Measurements from ENCODE around the gene GNPTG.
A peak's percentile ranks its signal among the peaks of the same experiment; 100 is the strongest.

The GNPTG gene

DNA sequence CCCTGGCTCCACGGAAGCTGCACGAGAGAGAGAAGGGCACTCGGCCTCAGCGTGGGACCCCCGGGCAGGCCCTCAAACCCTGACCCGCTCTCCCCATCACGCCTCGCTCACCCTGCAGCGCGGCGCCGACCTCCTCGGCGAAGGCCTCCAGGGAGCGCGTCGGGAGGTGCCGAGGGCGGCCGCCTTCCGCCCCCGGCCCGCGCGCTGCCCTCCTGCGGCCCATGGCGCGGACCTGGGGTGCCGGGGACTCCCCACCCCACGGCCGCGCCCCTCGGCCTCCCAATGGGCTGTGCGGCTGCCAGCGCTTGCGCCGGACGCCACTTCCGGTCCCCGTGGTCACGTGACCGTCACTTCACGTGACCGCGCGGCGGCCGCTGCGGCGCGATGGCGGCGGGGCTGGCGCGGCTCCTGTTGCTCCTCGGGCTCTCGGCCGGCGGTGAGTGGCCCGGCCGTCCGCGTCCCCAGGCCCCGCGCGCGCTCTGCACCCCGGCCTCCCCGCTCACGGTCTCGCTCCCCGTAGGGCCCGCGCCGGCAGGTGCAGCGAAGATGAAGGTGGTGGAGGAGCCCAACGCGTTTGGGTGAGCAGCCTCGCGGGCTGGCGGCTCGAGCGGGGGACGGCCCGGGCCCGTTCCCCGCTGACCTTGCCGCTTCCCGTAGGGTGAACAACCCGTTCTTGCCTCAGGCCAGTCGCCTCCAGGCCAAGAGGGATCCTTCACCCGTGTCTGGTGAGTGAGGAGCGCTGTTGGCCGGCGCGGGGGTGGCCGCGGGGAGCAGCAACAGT, at the start of gene GNPTG, which contains the start of gene TSR3:
TSS of gene GNPTG (plus strand) at position 350 of the 781 bp plus-strand sequence. CDS start at position 385, 35 bp downstream.
TSS of gene TSR3 (minus strand) at position 297 of the 781 bp plus-strand sequence. CDS start at position 223, 74 bp downstream.
- DNase-seq (ENCODE audit: extremely low read depth, low read depth): peak; percentile 85
- TF ChIP-seq CTCF (IDR thresholded peaks at IDR 0.05; ENCODE audit: low read depth, low read length): no peak

GRCh38 chr16:1305823-1306222, 45.9 kb upstream of the GNPTG start:
- no peak for TF ChIP-seq CTCF (IDR thresholded peaks at IDR 0.05; ENCODE audit: low read depth, low read length)
- no peak for DNase-seq (ENCODE audit: extremely low read depth, low read depth)

DNA sequence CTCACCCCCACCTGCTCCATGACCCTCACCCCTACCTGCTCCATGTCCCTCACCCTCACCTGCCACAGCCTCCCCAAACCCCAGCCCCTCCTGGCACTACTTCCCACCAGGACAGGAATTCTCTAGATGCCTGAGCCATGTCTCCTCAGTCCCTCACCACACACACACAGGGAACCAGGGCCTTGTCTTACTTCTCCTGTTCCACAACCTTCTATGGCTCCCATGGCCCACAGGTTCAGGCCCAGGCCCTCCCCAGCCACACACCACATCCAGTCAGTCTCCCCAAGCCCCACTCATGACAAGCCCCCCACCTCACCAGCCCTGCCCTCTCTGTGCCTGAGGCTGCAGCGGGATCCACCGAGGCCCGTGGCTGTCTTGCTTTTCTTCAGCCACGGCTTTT, 45.4 kb upstream of the GNPTG start:
- no peak for TF ChIP-seq CTCF (IDR thresholded peaks at IDR 0.05; ENCODE audit: low read depth, low read length)
- no peak for DNase-seq (ENCODE audit: extremely low read depth, low read depth)

- TF ChIP-seq CTCF (IDR thresholded peaks at IDR 0.05; ENCODE audit: low read depth, low read length): no peak
Measured at GRCh38 chr16:1308036-1308976, 43.4 kb upstream of the GNPTG start.

DNA sequence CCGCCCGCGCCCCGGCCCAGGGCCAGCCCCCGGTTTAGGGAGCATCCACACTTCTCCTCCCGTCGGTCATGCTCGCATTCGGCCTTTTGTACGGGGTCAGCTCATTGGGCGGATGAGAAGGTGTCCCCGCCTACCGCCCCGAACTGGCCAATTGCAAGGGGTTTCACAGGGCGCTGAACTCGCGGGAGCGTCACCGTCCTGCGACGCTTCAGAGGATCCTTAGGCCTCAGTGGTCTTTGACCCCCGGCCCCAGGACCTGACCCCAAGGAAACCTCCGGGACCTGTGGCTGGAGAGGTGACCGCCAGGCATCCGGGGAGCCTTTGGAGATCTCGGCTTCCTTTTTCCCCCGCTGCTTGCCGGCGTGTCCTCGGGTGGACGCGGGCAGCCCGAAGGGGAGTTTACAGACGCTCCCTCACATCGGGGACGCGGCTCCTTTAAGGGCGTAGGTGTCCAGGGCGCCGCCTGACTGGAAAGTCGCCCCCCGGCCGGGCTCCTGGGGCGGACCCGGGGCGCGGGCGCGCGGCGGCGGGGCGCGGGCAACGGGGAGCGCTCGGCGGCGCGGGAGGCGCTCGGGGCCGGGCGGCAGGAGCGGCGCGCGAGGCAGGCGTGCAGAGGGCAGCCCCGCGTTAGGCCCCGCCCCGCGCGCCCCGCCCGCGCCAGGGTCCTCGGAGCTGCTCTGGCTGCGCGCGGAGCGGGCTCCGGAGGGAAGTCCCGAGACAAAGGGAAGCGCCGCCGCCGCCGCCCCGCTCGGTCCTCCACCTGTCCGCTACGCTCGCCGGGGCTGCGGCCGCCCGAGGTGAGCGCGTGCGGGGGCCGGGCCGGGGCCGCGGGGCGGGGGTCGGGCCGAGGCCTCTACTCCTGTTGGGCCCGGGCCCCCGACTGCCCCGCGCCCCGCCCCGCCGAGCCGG, 42.5 kb upstream of the GNPTG start, which contains the start of gene UBE2I:
TSS of gene UBE2I (plus strand) at position 660 of the 909 bp plus-strand sequence. CDS start 4,395 bp downstream, outside the sequence.
- no peak for TF ChIP-seq CTCF (IDR thresholded peaks at IDR 0.05; ENCODE audit: low read depth, low read length)
- DNase-seq (ENCODE audit: extremely low read depth, low read depth): peak; percentile 95

More at GRCh38 chr16:1308036-1308976, 43.4 kb upstream of the GNPTG start:
- DNase-seq (ENCODE audit: extremely low read depth, low read depth): no peak

DNA sequence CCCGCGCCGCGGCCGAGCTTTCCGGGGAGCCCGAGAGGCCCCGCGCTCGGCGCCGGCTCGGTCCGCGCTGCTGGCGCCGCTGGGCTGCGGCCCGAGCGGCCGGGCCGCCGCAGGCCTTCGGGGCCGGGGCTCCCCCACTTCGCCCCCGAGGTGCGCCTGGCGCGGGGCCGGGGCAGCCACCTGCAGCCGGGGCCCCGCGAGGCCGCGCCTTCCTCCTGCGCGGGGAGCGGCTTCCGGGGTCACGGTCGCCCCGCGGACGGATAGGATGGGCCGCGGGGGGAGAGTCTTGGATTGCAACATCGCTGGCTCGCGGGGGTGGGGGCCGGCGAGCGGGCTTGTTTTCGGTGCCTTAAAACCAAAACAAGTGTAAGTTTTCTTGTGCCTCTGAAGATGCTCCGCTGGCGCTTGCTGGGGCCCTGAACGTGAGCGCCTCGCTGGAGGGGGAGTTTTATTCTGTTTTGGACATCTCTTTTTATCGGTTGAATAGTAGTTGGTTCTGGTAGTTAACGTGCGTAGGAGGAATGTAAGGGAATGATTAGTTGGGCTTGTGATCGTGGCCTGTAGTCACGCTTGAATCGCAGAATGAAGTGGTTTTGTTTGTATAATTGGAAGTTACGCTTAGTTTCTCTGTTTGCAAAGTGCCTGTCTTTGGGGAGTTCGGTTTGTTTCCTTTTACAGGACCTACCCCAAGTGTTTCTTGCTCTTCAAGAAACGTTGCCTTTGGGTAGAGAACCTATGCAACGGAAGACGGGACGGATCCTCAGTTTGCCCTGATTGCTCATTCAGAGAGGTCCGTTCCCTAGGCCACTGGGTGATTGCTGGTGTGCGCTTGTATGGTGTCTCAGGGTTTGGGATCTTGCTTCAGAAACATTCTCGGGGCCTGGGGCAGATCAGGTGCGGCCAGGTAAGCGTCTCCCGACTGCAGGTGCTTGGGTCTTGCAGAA, 41.6 kb upstream of the GNPTG start:
- TF ChIP-seq CTCF (IDR thresholded peaks at IDR 0.05; ENCODE audit: low read depth, low read length): no peak
- DNase-seq (ENCODE audit: extremely low read depth, low read depth): no peak

All from AG09319 (cell line).